Transverse colon (tissue), 4 donors: ENCODE data around the gene XRRA1. TPM values are rescaled to one million over a fixed set of nuclear protein-coding genes. Genes with fewer than 3 reads are reported as not detected.
"Not testable (repeated sequence)": the region's sequence is repeated elsewhere in the genome, so short reads cannot be mapped to it uniquely, and the experiment has no call there.

ENCODE experiments used
- DNase-seq: peaks from one replicate; pipeline ENCODE4 v3.0.0-alpha.2; 2019
- H3K27ac ChIP-seq, 4 donors: fragments of 200-600 bp; sonication (generic); 2 replicates each; pipeline ENCODE4 v1.5.1; 2016 to 2018; ENCODE audit warnings: inconsistent platforms in 4 of 4
- H3K27me3 ChIP-seq: fragments of 200-600 bp; sonication (generic); 2 replicates; pipeline ENCODE4 v1.5.1; 2017; ENCODE audit warnings: inconsistent platforms
- H3K36me3 ChIP-seq, 4 donors: fragments of 200-600 bp; sonication (generic); 2 replicates each; pipeline ENCODE4 v1.5.1; 2017 to 2019; ENCODE audit warnings: inconsistent platforms in 4 of 4
- H3K4me1 ChIP-seq, 4 donors: fragments of 200-600 bp; sonication (generic); 2 replicates each; pipeline ENCODE4 v1.5.1; 2017 to 2020; ENCODE audit warnings: inconsistent platforms in 4 of 4
- H3K4me3 ChIP-seq, 4 donors: fragments of 200-600 bp; sonication (generic); 1 replicate in 1 of 4; 2 replicates in 3 of 4; pipeline versions ENCODE4 v1.5.1 to v1.6.1; 2017 to 2019; ENCODE audit warnings: inconsistent platforms in 4 of 4
- H3K9me3 ChIP-seq, 2 donors: fragments of 200-600 bp; sonication (generic); 2 replicates each; pipeline ENCODE4 v1.5.1; 2017 to 2019; ENCODE audit warnings: inconsistent platforms in 2 of 2
- EP300 ChIP-seq: sonication (generic); formaldehyde crosslinking; IDR thresholded peaks from one replicate; pipeline ENCODE4 v1.6.1; 2017; ENCODE audit warnings: antibody characterized with exemption, low read depth
- POLR2A ChIP-seq: fragments of 450-650 bp; IDR thresholded peaks from one replicate; pipeline ENCODE4 v1.6.1; 2016; ENCODE audit warnings: antibody characterized with exemption, mild to moderate bottlenecking, moderate library complexity
- POLR2AphosphoS5 ChIP-seq, 3 donors: sonication (generic); formaldehyde crosslinking; IDR thresholded peaks; one replicate each; pipeline ENCODE4 v1.6.1; 2016; ENCODE audit warnings: antibody characterized with exemption in 3 of 3
- WGBS, 2 donors: methylation state at CpG; one replicate each; pipeline ENCODE4 v1.1.5; 2018; ENCODE audit warnings: low coverage in 1 of 2; 5-methylcytosine and 5-hydroxymethylcytosine counted together
- in situ Hi-C, 4 donors: fragments of 200-750 bp; cut with MboI; loops; one replicate each; pipeline versions ENCODE4 v1.15.0 to v1.15.1; 2017; ENCODE audit warnings: low sequenced_read_pairs in 3 of 4, low pct_ligation_motif_present in 1 of 4, low pct_unique_long_range_greater_than_20kb in 1 of 4
- intact Hi-C: fragments of 100-400 bp; cut with DNase I; formaldehyde crosslinking; loops from one replicate; pipeline ENCODE4 v1.15.1; 2023; ENCODE audit warnings: low total_unique reads
- total RNA-seq, 4 donors: library from RNA; depleted of rRNA; stranded (reverse); fragments of >200 nt; gene quantifications; one replicate each; pipeline ENCODE4 v1.1.0, GENCODE V29; 2016
- TF ChIP-seq, protein P1 (sequence below), 5 experiments: fragments of 200-600 bp in 3 of 5; fragments of 450-650 bp in 2 of 5; sonication (generic) in 3 of 5; IDR thresholded peaks; 1 replicate in 2 of 5; 2 replicates in 3 of 5; pipeline ENCODE4 v1.5.1; 2016 to 2017; ENCODE audit warnings: antibody characterized with exemption in 5 of 5, inconsistent platforms in 3 of 5, mild to moderate bottlenecking in 2 of 5, moderate library complexity in 1 of 5

Gene XRRA1
- total RNA-seq, 4 donors from 2014 or later, result 5.7 to 61.0 (median 17.2) TPM

DNA sequence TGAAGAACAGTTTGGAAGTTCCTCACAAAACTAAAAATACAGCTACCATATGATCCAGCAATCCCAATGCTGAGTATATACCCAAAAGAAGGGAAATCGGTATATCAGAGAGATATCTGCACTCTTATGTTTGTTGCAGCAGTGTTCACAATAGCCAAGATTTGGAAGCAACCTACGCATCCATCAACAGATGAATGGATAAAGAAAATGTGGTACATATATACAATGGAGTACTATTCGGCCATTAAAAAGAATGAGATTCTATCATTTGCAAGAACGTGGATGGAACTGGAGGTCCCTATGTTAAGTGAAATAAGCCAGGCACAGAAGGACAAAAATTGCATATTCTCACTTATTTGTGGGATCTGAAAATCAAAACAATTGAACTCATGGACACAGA lies 46.5 kb downstream of the XRRA1 start:
- intact Hi-C loops (no loop called here), in situ Hi-C loops (no loop called here)
- Histone ChIP-seq H3K4me1 (no peaks in the 10 kb centered on the region), H3K27me3 (no peaks in the 10 kb centered on the region), H3K4me3 (no peak overlapping the region), H3K9me3 (peaks cover 25 to 40% of the 10 kb centered on the region in 2 donors), H3K27ac (no peak overlapping the region), H3K36me3 (peaks cover 0 to 15% (median 0%) of the 10 kb centered on the region in 4 donors)
- no peak for TF ChIP-seq POLR2A
- no peak for TF ChIP-seq EP300
- TF ChIP-seq, protein P1, sequence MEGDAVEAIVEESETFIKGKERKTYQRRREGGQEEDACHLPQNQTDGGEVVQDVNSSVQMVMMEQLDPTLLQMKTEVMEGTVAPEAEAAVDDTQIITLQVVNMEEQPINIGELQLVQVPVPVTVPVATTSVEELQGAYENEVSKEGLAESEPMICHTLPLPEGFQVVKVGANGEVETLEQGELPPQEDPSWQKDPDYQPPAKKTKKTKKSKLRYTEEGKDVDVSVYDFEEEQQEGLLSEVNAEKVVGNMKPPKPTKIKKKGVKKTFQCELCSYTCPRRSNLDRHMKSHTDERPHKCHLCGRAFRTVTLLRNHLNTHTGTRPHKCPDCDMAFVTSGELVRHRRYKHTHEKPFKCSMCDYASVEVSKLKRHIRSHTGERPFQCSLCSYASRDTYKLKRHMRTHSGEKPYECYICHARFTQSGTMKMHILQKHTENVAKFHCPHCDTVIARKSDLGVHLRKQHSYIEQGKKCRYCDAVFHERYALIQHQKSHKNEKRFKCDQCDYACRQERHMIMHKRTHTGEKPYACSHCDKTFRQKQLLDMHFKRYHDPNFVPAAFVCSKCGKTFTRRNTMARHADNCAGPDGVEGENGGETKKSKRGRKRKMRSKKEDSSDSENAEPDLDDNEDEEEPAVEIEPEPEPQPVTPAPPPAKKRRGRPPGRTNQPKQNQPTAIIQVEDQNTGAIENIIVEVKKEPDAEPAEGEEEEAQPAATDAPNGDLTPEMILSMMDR (IDR thresholded peaks at IDR 0.05), result no peak
- TF ChIP-seq POLR2AphosphoS5 (IDR thresholded peaks at IDR 0.05), result no peak
- no peak for DNase-seq
- WGBS, 2 donors, result 96% methylated on average over 4 of the region's 4 CpGs

DNA sequence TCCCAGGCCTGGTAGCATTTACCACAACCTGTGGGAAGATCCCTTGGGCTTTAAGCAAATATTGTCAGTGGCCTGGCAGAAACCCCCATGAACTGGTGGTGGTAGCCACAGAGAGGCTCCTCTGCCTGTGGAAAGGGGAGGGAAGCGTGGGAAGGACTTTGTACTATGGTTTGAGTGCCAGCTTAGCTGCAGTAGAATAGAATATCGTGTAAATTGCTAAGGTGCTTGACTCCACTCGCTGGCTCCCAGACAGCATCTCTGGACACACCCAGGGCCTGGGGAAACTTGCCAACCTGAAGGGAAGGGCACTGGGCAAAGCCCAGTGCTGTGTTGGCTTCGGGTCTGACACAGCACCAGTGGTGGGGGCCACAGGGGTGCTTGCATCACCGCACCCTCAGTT lies 52.6 kb downstream of the XRRA1 start:
- Histone ChIP-seq H3K36me3 (peaks cover 0 to 11% (median 0%) of the 10 kb centered on the region in 4 donors), H3K9me3 (peaks cover 22 to 36% of the 10 kb centered on the region in 2 donors), H3K4me1 (no peaks in the 10 kb centered on the region), H3K27me3 (no peaks in the 10 kb centered on the region), H3K27ac (no peak overlapping the region), H3K4me3 (no peak overlapping the region)
- in situ Hi-C loops (no loop called here), intact Hi-C loops (no loop called here)
- TF ChIP-seq EP300, result no peak
- no peak for TF ChIP-seq POLR2AphosphoS5 (IDR thresholded peaks at IDR 0.05)
- TF ChIP-seq, protein P1 (IDR thresholded peaks at IDR 0.05), result no peak
- no peak for TF ChIP-seq POLR2A
- peak; percentile 31 for DNase-seq
- whole genome bisulfite sequencing, 2 donors, result 73% methylated on average over 5 of the region's 5 CpGs; no CpG with 5 or more reads in 1 of the 2 donors

DNA sequence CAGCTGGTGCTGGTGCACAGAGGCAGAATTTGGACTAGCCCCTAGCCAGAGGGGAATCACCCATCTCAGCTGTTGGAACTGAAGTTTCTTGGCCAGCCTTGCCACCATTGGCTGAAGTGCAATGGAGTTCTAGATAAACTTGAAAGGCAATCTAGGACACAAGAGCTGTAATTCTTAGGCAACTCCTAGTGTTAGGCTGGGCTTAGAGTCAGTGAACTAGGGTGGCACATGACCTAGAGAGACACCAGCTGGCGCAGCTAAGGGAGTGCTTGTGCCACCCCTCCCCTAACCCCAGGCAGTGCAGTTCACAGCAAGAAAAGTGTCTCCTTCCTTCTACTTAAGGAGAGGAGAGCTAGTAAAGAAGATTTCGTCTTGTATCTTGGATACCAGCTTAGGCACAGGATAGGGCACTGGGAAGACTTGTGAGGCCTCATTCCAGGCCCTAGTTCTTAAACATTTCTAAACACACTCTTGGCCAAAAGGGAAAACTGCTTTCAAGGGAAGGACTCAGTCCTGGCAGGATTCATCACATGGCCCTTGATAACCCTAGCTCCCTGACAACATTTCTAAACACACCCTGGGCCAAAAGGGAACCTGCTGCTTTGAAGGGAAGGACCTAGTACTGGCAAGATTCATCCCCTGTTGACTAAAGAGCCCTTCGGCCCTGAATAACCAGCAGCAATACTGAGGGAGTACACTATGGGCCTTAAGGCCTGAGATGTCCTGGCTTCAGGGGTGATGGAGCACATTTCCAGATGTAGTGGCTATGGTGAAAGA lies 53.4 kb downstream of the XRRA1 start:
- H3K27ac ChIP-seq, result no peak overlapping the region
- H3K9me3 ChIP-seq, result peaks cover 15 to 29% of the 10 kb centered on the region in 2 donors
- no peaks in the 10 kb centered on the region for H3K27me3 ChIP-seq
- no peak overlapping the region for H3K4me3 ChIP-seq
- 84% methylated on average over 3 of the region's 3 CpGs; no CpG with 5 or more reads in 1 of the 2 donors for WGBS, 2 donors
- H3K4me1 ChIP-seq, result no peaks in the 10 kb centered on the region
- TF ChIP-seq POLR2AphosphoS5 (IDR thresholded peaks at IDR 0.05), result no peak
- TF ChIP-seq EP300, result no peak
- TF ChIP-seq, protein P1 (IDR thresholded peaks at IDR 0.05), result no peak
- no peak for TF ChIP-seq POLR2A
- in situ Hi-C loops (no loop called here), intact Hi-C loops (no loop called here)
- H3K36me3 ChIP-seq, result peaks cover 0 to 3% (median 0%) of the 10 kb centered on the region in 4 donors
- no peak for DNase-seq

DNA sequence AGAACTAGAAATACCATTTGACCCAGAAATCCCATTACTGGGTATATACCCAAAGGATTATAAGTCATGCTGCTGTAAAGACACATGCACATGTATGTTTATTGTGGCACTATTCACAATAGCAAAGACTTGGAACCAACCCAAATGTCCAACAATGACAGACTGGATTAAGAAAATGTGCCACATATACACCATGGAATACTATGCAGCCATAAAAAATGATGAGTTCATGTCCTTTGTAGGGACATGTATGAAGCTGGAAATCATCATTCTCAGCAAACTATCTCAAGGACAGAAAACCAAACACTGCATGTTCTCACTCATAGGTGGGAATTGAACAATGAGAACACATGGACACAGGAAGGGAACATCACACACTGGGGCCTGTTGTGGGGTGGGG lies 55.9 kb downstream of the XRRA1 start:
- H3K9me3 ChIP-seq, result peaks cover under 1 to 12% of the 10 kb centered on the region in 2 donors
- intact Hi-C loops, H3K27ac ChIP-seq, H3K4me3 ChIP-seq, H3K36me3 ChIP-seq, H3K4me1 ChIP-seq, in situ Hi-C loops, H3K27me3 ChIP-seq, DNase-seq: not testable (repeated sequence)
